HG03460 (cell line): ENCODE results near the gene GOT1.
A peak's percentile ranks its signal among the peaks of the same experiment; 100 is the strongest.

Experiments
- ATAC-seq: cut with Tn5 transposase; IDR thresholded peaks from one replicate; pipeline ENCODE4 v1.9.1; 2021; ENCODE audit not compliant: unreplicated experiment

The GOT1 gene

DNA sequence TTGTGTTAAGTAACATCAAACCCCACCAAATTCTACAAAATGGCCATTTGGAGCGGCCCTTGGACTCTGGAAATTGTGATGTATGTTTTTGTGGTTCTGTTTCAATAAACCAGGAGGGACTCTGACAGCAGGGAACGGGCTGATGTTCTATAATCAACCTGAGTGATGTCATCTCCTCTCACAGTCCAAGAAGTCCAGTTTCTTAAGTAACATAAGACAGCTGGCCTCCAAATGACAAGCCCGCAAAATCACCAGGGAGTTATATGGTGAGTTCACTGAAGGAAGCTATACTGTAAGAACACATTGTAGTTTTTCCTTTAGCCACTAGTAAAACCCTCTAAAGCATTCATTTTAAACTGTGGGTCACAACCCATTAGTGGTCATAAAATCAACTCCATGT, 34.0 kb downstream of the GOT1 start:
- ATAC-seq, result no peak

DNA sequence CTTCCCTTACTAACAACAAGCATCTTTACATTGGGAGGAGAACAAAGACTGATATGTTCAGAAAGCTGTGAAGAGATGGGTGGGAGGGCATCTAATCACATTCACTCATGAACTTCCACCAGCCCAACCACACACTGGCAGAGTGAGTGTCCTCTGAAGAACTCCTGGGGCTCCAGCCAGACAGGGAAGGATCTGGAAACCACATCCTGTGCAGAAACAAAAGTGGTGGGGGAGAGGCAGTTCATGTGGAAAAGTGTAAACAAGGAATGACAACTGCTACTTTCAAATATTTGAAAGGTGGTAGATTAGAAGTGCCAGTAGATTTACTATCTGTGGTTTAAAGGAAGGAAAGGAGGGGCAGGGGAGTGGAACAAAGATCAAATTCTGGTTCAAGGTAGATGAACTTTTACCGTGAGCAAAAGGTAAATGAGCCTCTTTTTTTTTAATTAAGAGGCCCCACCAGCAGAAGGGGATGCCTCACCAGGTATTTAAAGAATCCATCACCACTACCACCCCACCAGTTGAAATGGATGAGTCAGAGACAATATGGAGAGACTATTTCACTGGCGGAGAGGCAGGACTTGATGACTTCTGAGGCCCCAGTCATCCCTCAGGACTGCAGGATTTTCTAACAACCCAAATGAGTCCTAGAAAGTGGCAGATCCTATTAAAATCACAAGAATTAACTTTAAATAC, 34.5 kb downstream of the GOT1 start:
- ATAC-seq, result no peak

DNA sequence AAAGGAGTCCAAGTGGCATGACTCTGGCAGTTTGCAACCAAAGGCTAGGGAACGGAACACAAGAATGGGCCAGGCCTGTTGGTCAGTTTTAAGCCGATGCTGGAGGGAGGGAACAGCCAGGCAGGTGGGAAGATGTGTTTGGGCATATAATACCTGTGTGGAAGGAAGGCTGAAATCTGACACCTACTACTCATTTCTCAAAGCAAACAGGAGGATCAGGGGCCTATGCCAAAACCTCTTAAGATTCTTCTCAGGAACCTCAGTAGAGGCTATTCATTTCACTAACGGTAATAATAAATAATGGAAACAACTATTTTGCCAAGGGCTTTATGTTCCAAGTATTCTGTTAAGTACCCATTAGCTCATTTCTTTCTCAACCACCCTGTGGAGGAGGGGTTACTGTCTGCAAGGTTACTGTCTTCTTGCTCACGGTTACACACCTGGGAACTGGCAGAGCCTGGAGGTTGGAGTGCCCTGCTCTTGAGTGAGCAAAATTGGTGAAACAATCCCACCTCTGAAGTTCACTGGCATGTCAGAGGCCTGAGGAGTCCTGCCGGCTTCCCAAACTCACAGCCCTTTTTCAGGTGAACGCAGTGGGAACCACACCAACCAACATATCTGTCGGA, 35.5 kb downstream of the GOT1 start:
- ATAC-seq, result no peak

DNA sequence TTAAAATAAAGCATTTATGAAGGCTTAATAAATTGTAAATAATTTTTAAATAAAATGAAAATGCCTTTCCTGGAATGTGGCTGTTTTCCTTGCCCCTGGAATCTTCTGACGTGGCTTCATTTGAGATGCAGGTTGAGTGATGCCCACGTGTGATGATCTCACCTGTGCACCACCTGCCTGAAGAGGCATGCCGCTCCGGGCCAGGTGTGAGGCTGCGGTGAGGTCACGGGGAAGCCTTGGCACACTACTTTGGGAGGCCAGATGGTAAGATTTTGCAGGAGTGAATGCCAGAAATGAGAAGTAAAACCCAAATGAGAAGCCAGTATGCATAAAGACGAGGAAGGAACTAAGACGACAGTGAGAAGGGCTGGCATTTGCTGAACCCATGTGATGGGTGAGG, 36.2 kb downstream of the GOT1 start:
- ATAC-seq, result no peak

DNA sequence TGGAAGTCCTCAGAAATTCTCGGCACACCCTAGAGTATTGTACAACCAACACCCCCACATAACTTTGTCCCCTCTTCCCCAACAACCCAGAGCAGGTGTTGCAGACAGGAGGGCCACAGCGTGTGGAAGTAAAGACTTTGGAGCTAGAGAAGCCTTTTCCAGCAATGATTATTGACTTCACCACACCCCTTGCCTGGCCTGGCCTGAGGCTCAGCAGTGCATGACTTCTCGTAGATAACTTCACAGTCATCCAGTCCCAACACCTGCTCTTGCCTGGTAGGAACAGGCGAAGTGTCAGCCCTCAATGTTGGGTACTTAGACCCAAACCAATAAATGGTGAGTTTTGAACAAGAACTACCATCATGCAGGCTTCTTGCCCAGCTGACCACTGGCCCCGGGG, 36.7 kb downstream of the GOT1 start:
- no peak for ATAC-seq

DNA sequence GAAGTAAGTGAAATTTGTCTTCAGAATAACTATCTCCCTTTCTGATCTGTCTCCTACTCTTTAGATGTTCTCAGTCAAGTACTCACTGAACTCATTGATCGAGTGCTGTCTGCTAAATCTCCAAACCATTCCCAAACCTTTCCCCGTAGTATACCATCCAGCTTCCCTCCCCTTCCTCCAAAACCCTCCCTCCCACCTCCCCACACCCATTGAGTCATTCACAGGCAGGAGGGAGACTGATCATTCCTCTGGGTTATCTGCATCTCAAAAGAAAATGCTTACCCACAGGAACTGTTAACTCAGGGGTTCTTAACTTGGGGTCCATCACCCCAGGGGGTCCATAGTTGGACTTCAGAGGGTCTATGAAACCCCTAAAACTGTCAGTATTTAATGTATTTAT, 37.4 kb downstream of the GOT1 start:
- no peak for ATAC-seq

DNA sequence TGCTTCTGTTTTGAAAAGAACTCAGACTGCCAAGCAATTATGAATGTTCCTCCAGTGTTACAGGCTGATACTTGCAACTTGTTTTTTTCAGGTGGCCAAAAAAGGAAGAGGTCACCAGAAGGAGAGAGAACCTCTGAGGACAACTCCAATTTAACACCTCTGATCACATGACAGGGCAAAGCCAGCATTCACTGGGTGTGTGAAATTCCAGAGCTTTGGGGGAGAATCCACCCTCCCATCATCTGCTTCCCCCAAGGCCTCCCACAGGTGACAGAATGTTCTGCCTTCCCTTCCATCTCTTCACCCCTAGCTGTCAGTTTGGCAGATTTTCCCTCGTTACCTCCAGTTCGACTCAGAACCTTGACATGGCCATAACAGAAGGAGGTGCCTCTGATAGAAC, 39.1 kb downstream of the GOT1 start:
- ATAC-seq, result no peak

DNA sequence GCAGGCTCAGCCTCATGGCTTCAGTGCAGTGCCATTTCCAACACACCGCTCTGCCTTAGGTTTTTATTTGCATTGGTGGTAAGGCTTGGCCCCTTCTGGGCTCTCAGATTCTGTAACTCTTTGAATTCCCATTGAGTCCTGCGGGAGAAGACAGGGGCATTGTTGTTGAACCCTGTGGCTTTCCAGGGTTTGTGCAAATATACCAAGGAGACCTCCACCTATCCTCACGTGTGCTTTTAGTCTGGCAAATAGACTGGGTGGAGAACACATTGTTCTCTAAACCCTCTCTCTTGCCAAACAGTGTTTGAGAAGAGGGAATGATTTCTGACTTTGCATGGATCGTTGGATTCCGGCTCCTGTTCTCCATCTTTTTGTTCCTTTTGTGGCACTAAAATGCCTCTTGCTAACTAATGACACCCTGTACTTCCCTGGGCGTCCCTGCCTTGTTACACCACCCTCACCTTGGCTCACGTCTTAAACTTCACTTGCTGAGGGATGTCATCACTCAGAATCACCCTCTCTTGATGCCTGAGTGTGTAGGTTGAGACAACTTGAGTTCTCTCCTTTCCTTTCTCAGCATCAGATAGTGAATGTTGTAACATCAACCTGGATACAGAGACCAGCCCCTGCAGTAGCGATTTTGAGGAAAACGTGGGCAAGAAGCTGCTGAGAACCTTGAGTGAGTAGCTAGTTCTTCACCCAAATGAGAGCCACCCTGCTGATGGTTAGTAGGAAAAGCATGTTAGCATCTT, 40.5 kb downstream of the GOT1 start:
- ATAC-seq, result no peak

DNA sequence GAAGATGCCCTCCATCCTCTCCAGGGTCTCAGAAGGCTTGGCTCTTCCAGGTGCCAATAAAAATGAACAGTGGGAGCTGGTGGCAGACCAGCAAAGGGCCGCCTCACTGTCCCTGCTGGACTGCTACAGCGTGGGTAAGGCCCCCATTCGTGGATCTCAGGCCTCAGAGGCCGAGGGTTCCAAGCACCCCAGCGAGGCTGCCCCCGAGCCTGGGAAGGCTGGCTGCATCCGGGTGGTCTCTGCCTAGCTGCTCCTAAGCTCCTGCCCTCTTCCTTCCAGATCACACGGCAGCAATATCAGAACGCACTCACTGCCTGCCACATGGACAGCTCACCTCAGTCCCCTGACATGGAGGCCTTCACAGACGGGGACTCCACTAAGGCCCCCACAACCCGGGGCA, 42.9 kb downstream of the GOT1 start:
- ATAC-seq, result no peak

DNA sequence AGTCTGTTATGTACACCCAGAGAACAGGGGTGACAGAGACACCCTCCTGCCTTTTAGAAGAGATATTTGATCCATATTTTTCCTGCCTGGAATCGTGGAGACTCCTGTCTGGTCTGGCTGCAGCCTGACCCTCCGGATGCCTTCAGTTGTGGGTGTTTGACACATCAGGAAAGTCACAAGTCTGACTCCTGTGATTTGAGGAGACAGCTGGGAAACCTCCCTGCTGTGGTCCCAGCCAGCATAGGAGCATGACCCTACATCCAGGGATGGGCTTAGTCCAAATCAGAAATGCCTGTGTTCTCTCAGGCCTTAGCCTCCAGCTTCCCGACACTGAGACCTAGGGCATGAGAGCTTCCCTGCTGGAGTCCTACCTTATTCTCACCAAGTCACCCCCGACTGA, 43.4 kb downstream of the GOT1 start:
- no peak for ATAC-seq

DNA sequence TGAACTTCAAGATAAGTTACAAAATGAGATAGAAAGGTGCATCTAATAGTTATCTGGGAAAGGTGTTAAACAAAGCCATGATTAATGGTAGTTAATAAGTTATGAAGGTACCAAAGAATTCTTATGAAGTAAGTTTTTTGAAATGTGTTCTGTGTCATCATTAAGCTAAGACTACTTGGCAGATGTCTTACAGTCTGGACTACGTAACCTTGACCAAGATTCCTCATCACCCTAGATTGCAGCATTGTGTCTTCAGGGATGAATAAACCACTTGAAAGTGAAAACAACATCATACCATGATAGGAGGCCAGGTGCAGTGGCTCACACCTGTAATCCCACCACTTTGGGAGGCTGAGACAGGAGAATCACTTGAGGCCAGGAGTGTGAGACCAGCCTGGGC, 48.2 kb downstream of the GOT1 start:
- ATAC-seq, result no peak

DNA sequence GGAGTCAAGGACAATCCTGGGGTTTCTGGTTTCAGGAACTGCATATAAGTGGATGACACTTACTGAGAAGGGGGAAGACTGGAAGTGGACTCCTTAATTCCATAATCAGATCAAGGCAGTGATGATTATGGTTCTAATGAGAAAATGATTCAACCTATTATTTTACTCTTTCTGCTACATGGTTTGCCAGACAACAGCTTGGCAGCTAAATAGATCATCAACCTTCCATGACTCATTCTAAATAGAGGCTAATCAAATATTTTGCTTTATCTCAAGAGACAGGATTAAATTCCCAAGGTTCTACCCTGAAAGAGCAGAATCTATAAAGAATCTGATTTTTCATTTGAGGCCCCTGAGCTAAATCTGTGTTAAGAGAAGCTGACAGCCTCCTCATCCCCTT, 55.0 kb downstream of the GOT1 start:
- ATAC-seq, result no peak

DNA sequence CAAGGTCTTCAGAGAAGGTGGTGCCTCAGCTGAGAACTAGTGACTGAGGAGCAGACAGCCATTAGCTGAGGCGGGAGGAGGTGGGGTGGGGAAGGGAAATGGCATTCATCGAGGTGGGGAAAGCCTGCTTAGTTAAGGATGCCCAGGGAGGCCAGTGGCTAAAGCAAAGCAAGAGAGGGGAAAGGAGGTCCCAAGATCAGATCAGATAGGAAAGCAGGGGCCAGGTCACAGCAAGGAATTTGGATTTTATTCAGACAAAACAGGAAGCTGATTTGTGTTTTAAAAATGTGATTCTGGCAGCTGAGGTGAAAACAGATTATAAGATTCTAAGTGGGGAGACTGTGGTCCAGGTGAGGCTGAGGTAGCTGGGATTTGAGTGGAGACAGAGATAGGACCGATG, 55.5 kb downstream of the GOT1 start:
- no peak for ATAC-seq

DNA sequence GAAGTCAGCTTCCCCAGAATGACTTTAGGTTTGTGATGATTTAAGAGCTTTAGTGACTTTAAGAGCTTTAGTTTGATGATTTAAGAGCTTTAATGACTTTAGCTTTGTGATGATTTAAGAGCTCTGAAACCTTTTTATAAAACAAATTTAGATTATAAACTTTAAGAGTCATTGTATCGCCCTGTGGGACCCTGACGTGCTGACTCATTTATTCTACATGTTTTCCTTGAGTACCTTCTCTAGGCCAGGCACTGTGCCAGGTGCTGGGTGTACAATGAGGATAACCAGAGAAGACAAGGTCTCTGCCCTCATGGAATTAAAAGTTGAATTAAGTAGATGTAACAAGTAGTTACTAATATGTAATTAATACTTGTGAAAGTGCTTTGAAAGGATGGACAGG, 55.9 kb downstream of the GOT1 start:
- no peak for ATAC-seq

DNA sequence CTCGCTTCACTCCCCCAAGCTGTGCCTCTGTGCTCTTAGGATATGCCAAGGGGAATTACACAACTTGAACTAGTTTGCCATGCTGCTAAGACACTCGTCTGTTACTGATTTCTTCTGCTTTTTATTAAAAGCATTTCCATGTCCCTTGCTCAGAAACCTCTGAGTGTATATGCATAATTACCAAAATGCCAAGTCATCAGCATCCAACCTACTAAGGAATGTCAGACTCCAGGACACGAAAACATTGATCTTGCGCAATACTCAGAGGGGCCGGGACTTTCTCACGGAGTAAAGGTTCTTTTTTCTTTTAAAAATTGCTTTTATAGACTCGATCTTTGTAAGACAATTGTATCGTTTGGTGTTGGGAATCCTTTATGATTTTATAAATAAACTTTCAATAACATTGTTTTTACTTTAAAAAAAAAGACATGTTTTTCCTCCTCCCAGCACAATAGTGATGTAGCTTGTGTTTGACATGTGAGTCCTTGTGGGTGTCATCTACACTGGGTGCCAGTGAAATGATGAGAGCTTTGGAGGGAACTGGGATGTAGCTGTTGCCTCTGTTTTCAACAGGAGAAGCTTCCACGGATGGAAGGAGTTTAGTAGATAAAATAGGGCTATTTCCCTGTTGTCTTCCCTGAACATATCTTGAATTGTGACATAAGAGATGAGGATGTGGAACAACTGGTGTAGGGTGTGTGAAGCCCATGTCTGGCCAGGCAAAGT, 57.7 kb downstream of the GOT1 start:
- ATAC-seq, result no peak

DNA sequence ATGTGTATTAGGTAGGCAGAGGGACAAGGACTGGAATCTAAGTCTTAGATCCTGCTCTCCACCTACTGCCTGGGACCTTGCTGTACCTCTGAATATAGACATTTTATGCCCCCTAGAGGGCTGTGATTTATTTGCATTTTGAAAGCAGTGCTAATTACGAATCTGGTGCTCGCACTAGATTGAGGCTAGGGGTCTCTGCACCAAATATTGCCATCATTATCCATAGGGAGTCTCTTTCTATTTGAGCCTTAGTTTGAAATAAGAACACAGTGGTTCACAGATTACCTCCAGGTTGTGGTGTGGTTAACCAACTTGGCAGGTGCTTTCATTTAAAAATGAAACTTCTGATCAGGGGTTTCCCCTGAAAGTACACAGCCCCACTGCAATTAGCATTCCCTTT, 59.4 kb downstream of the GOT1 start:
- peak; percentile 92 for ATAC-seq

DNA sequence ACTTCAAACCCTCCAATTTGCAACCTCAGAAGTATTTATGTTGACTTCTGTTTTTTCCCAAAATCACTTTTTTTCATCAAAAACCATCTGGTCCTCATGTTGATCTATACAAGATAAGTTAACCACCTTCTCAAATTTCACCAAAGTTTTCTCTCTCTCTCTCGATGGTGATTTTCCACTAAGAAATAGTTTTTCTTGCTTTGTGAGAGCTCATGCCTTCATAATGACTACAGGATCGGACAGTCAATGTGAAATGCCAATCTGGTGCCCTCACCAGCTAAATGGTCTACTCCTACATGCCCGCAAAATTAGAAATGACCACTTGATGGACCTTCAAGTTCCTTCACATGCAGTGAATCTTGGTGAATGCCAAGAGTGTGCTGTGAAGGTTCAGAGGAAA, 60.9 kb downstream of the GOT1 start:
- no peak for ATAC-seq

DNA sequence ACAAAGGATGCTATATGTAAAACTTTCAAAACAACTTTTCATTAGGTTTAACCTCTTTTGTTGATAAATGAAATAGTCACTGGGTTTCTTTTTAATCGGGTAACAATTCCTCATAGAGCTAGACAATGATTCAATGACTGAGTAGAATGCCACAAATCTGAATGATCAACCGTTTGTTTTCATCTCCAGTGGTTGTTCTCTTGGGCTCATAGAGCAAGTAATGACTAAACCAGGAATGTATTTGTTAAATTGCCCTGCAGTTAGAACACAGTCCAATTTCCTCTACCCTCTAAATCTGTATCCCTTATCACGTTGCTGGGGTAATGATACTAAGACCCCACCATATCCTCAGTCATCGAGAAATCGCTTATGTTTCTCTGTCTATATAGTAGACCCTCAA, 61.3 kb downstream of the GOT1 start:
- no peak for ATAC-seq

DNA sequence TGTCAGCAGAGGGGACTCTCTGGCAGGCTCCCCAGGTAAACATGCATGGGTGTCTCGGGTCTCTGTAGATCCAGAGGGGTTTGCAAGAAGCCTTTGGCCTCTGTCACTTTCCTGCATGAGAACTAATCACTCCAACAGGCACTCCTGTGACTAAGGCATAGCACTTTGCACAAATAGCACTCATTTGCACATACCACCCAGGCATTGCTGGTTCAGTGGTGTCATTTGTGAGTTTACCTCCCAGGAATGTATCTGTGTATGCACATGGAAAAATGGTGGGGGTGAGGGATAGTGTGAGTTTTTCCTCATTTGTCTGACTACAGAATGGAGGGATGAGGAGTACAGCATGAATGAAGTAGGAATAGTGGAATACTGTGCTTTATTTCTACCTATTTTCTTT, 61.8 kb downstream of the GOT1 start:
- no peak for ATAC-seq

DNA sequence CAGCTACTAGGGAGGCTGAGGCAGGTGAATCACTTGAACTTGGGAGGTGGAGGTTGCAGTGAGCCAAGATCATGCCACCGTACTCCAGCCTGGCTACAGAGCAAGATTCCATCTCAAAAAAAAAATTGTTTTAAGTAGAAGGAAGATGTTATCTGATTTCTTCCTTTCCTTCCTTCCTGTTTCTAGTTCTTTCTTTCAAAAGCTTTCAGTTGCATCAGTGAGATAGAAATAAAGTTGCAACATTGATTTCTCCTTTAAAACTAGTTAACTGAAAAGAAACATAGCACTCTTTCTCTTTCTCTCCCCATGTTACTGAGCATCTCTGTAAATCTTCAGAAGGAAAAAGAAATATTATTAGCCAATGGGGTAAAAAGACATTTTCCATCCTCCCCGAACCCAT, 63.8 kb downstream of the GOT1 start:
- ATAC-seq, result no peak

DNA sequence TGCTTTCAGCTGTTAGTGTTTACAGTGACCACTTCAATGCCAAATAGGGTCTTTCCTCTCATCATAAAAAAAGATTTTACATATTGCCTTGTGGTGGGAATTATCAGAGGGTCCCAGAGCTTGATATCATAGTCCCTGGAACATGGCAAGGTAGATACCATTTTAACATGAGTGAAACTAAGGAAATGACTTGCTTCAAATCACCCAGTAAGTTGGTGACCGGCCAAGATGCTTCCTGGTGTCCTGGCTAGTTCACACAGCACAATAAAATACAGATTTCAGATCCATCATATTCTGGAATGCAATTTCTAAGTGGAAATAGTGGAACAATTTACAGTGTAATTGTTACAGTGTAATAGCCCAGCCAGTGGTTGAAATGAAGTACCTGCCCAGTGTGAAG, 64.7 kb downstream of the GOT1 start:
- no peak for ATAC-seq

DNA sequence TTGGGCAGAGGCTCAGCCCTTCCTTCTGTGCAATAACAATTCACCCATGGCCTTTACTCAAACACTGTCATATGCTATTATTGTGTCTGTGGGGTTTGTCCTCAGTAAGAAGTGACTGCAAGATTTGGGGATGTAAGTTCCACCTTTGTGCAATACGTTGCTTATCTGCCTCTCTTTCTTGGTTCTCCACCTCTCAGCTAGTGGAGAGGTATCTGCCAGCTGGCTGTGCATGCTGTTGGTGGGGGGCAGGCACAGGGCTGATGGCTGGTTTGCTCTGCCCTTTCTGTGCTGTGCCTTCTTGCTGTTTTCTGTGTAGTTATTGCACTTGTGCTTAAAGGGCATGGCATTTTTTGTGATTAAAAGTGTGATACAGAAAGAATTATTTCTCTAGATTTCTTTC, 65.1 kb downstream of the GOT1 start:
- ATAC-seq, result no peak
